Adrenal gland (tissue), 12 donors: ENCODE data around the gene PTGIS. TPM values are rescaled to one million over a fixed set of nuclear protein-coding genes. Genes with fewer than 3 reads are reported as not detected.

Experiments used
- DNase-seq, 7 donors: peaks; one replicate each; pipeline ENCODE4 v3.0.0-alpha.2; 2019 to 2020
- H3K27ac ChIP-seq, 5 donors: fragments of 200-600 bp; sonication (generic) in 4 of 5; 1 replicate in 3 of 5; 2 replicates in 2 of 5; pipeline versions ENCODE4 v1.5.1 to v1.8.0; 2016 to 2020; ENCODE audit warnings: mild to moderate bottlenecking in 1 of 5
- H3K27me3 ChIP-seq: fragments of 200-600 bp; 2 replicates; pipeline ENCODE4 v1.8.0; 2021
- H3K36me3 ChIP-seq, 2 donors: fragments of 200-600 bp; replicated peaks in 1 of 2; 1 replicate in 1 of 2; 2 replicates in 1 of 2; pipeline versions ENCODE4 v1.5.1 to v1.8.0; 2018 to 2022
- H3K4me1 ChIP-seq, 2 donors: fragments of 200-600 bp; replicated peaks in 1 of 2; 1 replicate in 1 of 2; 2 replicates in 1 of 2; pipeline versions ENCODE4 v1.5.1 to v1.8.0; 2018 to 2021
- H3K4me3 ChIP-seq, 4 donors: fragments of 200-600 bp; sonication (generic) in 3 of 4; one replicate each; pipeline ENCODE4 v1.5.1; 2016 to 2018
- H3K9me3 ChIP-seq, 3 donors: fragments of 200-600 bp; sonication (generic) in 1 of 3; replicated peaks in 1 of 3; 1 replicate in 2 of 3; 2 replicates in 1 of 3; pipeline versions ENCODE4 v1.5.1 to v1.8.0; 2016 to 2021
- POLR2A ChIP-seq, 2 donors: fragments of 450-650 bp; IDR thresholded peaks; one replicate each; pipeline ENCODE4 v1.6.1; 2017; ENCODE audit warnings: antibody characterized with exemption in 2 of 2, mild to moderate bottlenecking in 2 of 2, moderate library complexity in 1 of 2
- WGBS, 4 donors: extraction: QIAGEN DNeasy Blood & Tissue Kit in 2 of 4; methylation state at CpG; one replicate each; pipeline versions ENCODE4 v1.1.5 to v1.1.7; 2013 to 2017; 5-methylcytosine and 5-hydroxymethylcytosine counted together
- intact Hi-C, 2 donors: fragments of 100-400 bp; cut with DNase I; formaldehyde crosslinking; loops; one replicate each; pipeline versions ENCODE4 v1.14.1 to v1.15.0; 2022 to 2023
- polyA plus RNA-seq, 3 donors: library from polyadenylated mRNA; stranded (reverse); fragments of 200-250 nt in 2 of 3; fragments of 350-450 nt in 1 of 3; fragmentation: Illumina TruSeq in 1 of 3; extraction: RNeasy Lipid Tissue Mini Kit (QIAGEN cat#74804) in 1 of 3; gene quantifications; one replicate each; pipeline ENCODE4 v1.2.3, GENCODE V29; 2013 to 2014
- total RNA-seq, 9 donors: library from RNA; depleted of rRNA in 4 of 9; stranded (reverse); fragments of >200 nt in 4 of 9; fragments of 120-200 nt in 1 of 9; fragmentation: NEBNext Ultra II Directional in 1 of 9; extraction: Animal tissue kit (Norgen Biotek cat#: 25700) in 1 of 9; gene quantifications; one replicate each; pipeline versions ENCODE4 v1.1.0 to v1.2.4, GENCODE V29; 2013 to 2023
- TF ChIP-seq, protein P1 (sequence below), 6 experiments: fragments of 450-650 bp in 4 of 6; fragments of 200-600 bp in 2 of 6; sonication (generic) in 1 of 6; IDR thresholded peaks; 1 replicate in 5 of 6; 2 replicates in 1 of 6; pipeline versions ENCODE4 v1.5.1 to v1.8.0; 2016 to 2021; ENCODE audit warnings: antibody characterized with exemption in 6 of 6, mild to moderate bottlenecking in 2 of 6, moderate library complexity in 1 of 6
- donor health status: healthy with polysubstance abuse.
- donor health status: Bipolar disorder and iron deficiency.
- donor health status: DM: yes; HTN: yes; CAD: no.
- donor health status: DM: no; HTN: no; CAD: no.
- donor health status: DM: no; HTN: no; CAD: no.
- donor health status: DM: yes; HTN: yes; CAD: no.

PTGIS gene
- total and polyA plus RNA-seq, 12 donors = 3.5 to 34.2 (median 8.0) TPM

- WGBS, 4 donors = 85 to 90% (median 89%) methylated on average over 8 of the region's 8 CpGs
- H3K27ac ChIP-seq = no peak overlapping the region
- H3K27me3 ChIP-seq = no peaks in the 10 kb centered on the region
- H3K36me3 ChIP-seq = no peaks in the 10 kb centered on the region
- TF ChIP-seq POLR2A (IDR thresholded peaks at IDR 0.05) = no peak
- TF ChIP-seq, protein P1, sequence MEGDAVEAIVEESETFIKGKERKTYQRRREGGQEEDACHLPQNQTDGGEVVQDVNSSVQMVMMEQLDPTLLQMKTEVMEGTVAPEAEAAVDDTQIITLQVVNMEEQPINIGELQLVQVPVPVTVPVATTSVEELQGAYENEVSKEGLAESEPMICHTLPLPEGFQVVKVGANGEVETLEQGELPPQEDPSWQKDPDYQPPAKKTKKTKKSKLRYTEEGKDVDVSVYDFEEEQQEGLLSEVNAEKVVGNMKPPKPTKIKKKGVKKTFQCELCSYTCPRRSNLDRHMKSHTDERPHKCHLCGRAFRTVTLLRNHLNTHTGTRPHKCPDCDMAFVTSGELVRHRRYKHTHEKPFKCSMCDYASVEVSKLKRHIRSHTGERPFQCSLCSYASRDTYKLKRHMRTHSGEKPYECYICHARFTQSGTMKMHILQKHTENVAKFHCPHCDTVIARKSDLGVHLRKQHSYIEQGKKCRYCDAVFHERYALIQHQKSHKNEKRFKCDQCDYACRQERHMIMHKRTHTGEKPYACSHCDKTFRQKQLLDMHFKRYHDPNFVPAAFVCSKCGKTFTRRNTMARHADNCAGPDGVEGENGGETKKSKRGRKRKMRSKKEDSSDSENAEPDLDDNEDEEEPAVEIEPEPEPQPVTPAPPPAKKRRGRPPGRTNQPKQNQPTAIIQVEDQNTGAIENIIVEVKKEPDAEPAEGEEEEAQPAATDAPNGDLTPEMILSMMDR (IDR thresholded peaks at IDR 0.05) = no peak
- H3K4me3 ChIP-seq = no peak overlapping the region
- intact Hi-C loops = no loop called here
- DNase-seq = no peak
- no peaks in the 10 kb centered on the region for H3K4me1 ChIP-seq
- H3K9me3 ChIP-seq = no peaks in the 10 kb centered on the region
These were observed 101.6 kb downstream of the PTGIS start for GRCh38 chr20:49466114-49466912.

DNA sequence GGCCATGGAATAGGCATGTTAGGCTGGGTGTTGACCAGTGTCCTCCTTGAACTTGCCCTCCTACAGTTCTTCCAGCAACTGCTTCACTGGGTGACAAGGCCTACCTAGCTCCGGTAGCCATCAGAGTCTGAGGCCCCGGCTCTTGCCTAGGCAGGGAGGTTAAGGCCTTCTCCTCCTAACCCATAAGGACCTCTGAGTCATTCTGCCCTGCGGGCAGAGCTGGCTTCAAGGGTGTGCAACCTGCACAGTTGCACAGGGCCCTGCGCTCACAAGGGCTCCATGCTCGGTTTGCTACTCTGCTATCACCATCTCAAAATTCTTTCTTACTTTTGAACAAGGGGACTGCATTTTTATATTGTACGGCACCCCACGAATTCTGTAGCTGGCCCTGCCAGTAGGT, 103.4 kb downstream of the PTGIS start:
- 89 to 94% (median 90%) methylated on average over 2 to 7 of the region's 7 CpGs for WGBS, 4 donors
- Histone ChIP-seq H3K4me1 (no peaks in the 10 kb centered on the region), H3K9me3 (no peaks in the 10 kb centered on the region), H3K27ac (no peak overlapping the region), H3K36me3 (no peaks in the 10 kb centered on the region), H3K27me3 (no peaks in the 10 kb centered on the region), H3K4me3 (no peak overlapping the region)
- DNase-seq = no peak
- intact Hi-C loops = no loop called here
- TF ChIP-seq, protein P1 (IDR thresholded peaks at IDR 0.05) = no peak
- TF ChIP-seq POLR2A (IDR thresholded peaks at IDR 0.05) = no peak

DNA sequence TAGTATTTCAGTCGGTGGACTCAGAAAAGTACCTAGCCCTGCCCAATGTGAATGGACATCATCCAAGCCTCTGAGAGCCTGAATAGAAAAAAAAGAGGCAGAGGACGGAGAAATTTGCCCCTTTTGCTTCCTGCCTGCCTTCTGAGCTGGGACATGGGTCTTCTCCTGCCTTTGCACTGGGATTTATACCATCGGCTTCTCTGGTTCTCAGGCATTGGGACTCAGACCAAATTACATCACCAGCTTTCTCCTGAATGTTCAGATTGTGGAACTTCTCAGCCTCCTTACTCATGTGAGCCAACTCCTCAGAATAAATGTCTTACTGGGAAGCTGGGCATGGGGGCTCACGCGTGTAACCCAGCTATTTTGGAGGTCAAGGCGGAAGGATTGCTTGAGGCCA, 105.3 kb downstream of the PTGIS start:
- no peaks in the 10 kb centered on the region for H3K9me3 ChIP-seq
- no peak overlapping the region for H3K27ac ChIP-seq
- H3K27me3 ChIP-seq = no peaks in the 10 kb centered on the region
- no peak for DNase-seq
- intact Hi-C loops = no loop called here
- no peak for TF ChIP-seq POLR2A (IDR thresholded peaks at IDR 0.05)
- TF ChIP-seq, protein P1 (IDR thresholded peaks at IDR 0.05) = no peak
- H3K4me3 ChIP-seq = no peak overlapping the region
- no peaks in the 10 kb centered on the region for H3K4me1 ChIP-seq
- 61 to 80% (median 75%) methylated on average over 6 of the region's 6 CpGs for WGBS, 4 donors
- H3K36me3 ChIP-seq = no peaks in the 10 kb centered on the region

- H3K4me3 ChIP-seq = no peak overlapping the region
- WGBS, 4 donors = 77 to 90% (median 84%) methylated on average over 9 of the region's 9 CpGs
- DNase-seq = no peak
- intact Hi-C loops = no loop called here
- no peaks in the 10 kb centered on the region for H3K27me3 ChIP-seq
- TF ChIP-seq, protein P1 (IDR thresholded peaks at IDR 0.05) = no peak
- no peak for TF ChIP-seq POLR2A (IDR thresholded peaks at IDR 0.05)
- H3K36me3 ChIP-seq = no peaks in the 10 kb centered on the region
- H3K4me1 ChIP-seq = no peaks in the 10 kb centered on the region
- no peaks in the 10 kb centered on the region for H3K9me3 ChIP-seq
- H3K27ac ChIP-seq = no peak overlapping the region
These were observed 105.9 kb downstream of the PTGIS start for GRCh38 chr20:49461894-49462620.
